WTC11 (cell line): ENCODE data around the gene LCTL. TPM values are rescaled to one million over a fixed set of nuclear protein-coding genes. Genes with fewer than 3 reads are reported as not detected.

ENCODE experiments used
- ATAC-seq: fragments of 200-7000 bp; cut with Tn5 transposase; 2 replicates; pipeline ENCODE4 v1.10.0; 2021; ENCODE audit warnings: mild to moderate bottlenecking, moderate library complexity
- CTCF ChIA-PET: fragments of 300-600 bp; sonication (Branson Sonifier 250); formaldehyde crosslinking; loops from one replicate; lab custom pipeline; 2021; ENCODE audit warnings: antibody characterized with exemption; lab: Charles Lee
- POLR2A ChIA-PET: fragments of 350-600 bp; sonication (Branson Sonifier 250); formaldehyde crosslinking; loops from one replicate; lab custom pipeline; 2021; ENCODE audit warnings: antibody characterized with exemption; lab: Charles Lee
- DNase-seq: peaks from one replicate; pipeline ENCODE4 v3.0.0; 2021; ENCODE audit warnings: low spot score
- H3K27ac Mint-ChIP-seq: 2 replicates; pipeline ENCODE4 v1.8.0; 2021; ENCODE audit warnings: mixed read lengths
- H3K27me3 Mint-ChIP-seq: 2 replicates; pipeline ENCODE4 v1.8.0; 2021; ENCODE audit warnings: low read depth, mild to moderate bottlenecking, moderate library complexity, mixed read lengths
- H3K36me3 Mint-ChIP-seq: 2 replicates; pipeline ENCODE4 v1.8.0; 2021; ENCODE audit warnings: mixed read lengths
- H3K4me1 Mint-ChIP-seq: 2 replicates; pipeline ENCODE4 v1.8.0; 2022; ENCODE audit warnings: mixed read lengths
- H3K4me3 Mint-ChIP-seq: 2 replicates; pipeline ENCODE4 v1.8.0; 2021; ENCODE audit warnings: mild to moderate bottlenecking, moderate library complexity, mixed read lengths
- H3K9me3 Mint-ChIP-seq: 2 replicates; pipeline ENCODE4 v1.8.0; 2021; ENCODE audit warnings: mixed read lengths
- ATF1 ChIP-seq: sonication (generic); formaldehyde crosslinking; IDR thresholded peaks from 2 replicates; pipeline ENCODE4 v1.8.1; 2023; ENCODE audit warnings: mild to moderate bottlenecking, moderate library complexity, missing genetic modification reagents
- FOXK1 ChIP-seq: sonication (generic); formaldehyde crosslinking; IDR thresholded peaks from 2 replicates; pipeline ENCODE4 v1.8.0; 2022; ENCODE audit warnings: mild to moderate bottlenecking, moderate library complexity, missing genetic modification reagents
- FOXP1 ChIP-seq: sonication (generic); formaldehyde crosslinking; IDR thresholded peaks from 2 replicates; pipeline ENCODE4 v1.8.0; 2022; ENCODE audit warnings: missing genetic modification reagents, mild to moderate bottlenecking, moderate library complexity, borderline replicate concordance
- MXD4 ChIP-seq: fragments of 250-450 bp; sonication (Bioruptor Pico); IDR thresholded peaks from 2 replicates; pipeline ENCODE4 v1.8.0; 2021; ENCODE audit warnings: mild to moderate bottlenecking, moderate library complexity, borderline replicate concordance
- TEAD4 ChIP-seq: sonication (generic); formaldehyde crosslinking; IDR thresholded peaks from 2 replicates; pipeline ENCODE4 v1.8.0; 2022; ENCODE audit warnings: mild to moderate bottlenecking, missing genetic modification reagents
- TP53 ChIP-seq: sonication (generic); formaldehyde crosslinking; IDR thresholded peaks from 2 replicates; pipeline ENCODE4 v1.8.1; 2023; ENCODE audit warnings: mild to moderate bottlenecking, missing genetic modification reagents
- ZBTB21 ChIP-seq: sonication (generic); formaldehyde crosslinking; IDR thresholded peaks from 2 replicates; pipeline ENCODE4 v1.8.1; 2023; ENCODE audit warnings: mild to moderate bottlenecking, missing genetic modification reagents, borderline replicate concordance
- ZNF138 ChIP-seq: sonication (generic); formaldehyde crosslinking; conservative IDR thresholded peaks from 2 replicates; pipeline ENCODE4 v1.8.1; 2022; ENCODE audit warnings: mild to moderate bottlenecking, moderate library complexity, missing genetic modification reagents
- ZNF263 ChIP-seq: sonication (generic); formaldehyde crosslinking; IDR thresholded peaks from 2 replicates; pipeline ENCODE4 v1.8.1; 2022; ENCODE audit warnings: low read depth, mild to moderate bottlenecking, moderate library complexity, missing genetic modification reagents
- ZNF423 ChIP-seq: fragments of 250-450 bp; sonication (Bioruptor Pico); IDR thresholded peaks from 2 replicates; pipeline ENCODE4 v2.1.2; 2022; ENCODE audit warnings: mild to moderate bottlenecking, moderate library complexity
- total RNA-seq: library from RNA; stranded (reverse); gene quantifications from 3 replicates; pipeline ENCODE4 v1.2.3, GENCODE V29; 2021
- TF ChIP-seq, protein P1 (sequence below): sonication (generic); formaldehyde crosslinking; IDR thresholded peaks from 2 replicates; pipeline ENCODE4 v1.8.0; 2022; ENCODE audit warnings: missing genetic modification reagents
- TF ChIP-seq, protein P2 (sequence below): sonication (generic); formaldehyde crosslinking; IDR thresholded peaks from 2 replicates; pipeline ENCODE4 v1.8.1; 2023; ENCODE audit warnings: mild to moderate bottlenecking, missing genetic modification reagents, moderate library complexity
- TF ChIP-seq, protein P3 (sequence below): fragments of 250-450 bp; sonication (Bioruptor Pico); IDR thresholded peaks from 2 replicates; pipeline ENCODE4 v1.9.0; 2021; ENCODE audit warnings: mild to moderate bottlenecking
- TF ChIP-seq, protein P4 (sequence below): sonication (generic); formaldehyde crosslinking; IDR thresholded peaks from 2 replicates; pipeline ENCODE4 v1.8.0; 2023; ENCODE audit warnings: missing genetic modification reagents, mild to moderate bottlenecking, borderline replicate concordance

The LCTL gene
- total RNA-seq, 1 experiment from 2014 or later: 2.2 TPM

DNA sequence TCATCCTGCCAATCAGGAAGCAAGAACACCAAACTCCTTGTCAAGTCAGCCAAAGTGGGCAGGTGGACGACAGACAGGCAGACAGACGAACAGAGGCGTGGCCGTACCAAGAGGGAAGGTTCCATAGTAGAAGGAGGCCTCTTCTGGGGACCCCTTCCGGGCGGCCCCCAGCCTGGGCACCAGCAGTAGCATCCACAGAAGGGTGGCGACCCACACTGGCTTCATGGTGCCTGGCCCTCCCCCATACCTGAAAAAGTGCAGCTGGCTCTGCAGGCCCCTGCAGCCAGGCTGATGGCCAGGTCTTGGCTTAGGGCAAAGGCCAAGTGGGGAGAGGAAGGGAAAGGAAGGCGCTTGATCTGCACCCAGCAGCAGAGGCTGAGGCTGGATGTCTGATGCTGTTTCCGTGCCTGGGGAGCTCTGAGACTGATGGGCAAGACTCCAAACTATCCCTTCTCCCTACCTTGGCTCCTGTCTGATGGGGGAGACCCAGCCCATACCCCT is 607 bp downstream of the LCTL start (continued):
- TF ChIP-seq, protein P1, sequence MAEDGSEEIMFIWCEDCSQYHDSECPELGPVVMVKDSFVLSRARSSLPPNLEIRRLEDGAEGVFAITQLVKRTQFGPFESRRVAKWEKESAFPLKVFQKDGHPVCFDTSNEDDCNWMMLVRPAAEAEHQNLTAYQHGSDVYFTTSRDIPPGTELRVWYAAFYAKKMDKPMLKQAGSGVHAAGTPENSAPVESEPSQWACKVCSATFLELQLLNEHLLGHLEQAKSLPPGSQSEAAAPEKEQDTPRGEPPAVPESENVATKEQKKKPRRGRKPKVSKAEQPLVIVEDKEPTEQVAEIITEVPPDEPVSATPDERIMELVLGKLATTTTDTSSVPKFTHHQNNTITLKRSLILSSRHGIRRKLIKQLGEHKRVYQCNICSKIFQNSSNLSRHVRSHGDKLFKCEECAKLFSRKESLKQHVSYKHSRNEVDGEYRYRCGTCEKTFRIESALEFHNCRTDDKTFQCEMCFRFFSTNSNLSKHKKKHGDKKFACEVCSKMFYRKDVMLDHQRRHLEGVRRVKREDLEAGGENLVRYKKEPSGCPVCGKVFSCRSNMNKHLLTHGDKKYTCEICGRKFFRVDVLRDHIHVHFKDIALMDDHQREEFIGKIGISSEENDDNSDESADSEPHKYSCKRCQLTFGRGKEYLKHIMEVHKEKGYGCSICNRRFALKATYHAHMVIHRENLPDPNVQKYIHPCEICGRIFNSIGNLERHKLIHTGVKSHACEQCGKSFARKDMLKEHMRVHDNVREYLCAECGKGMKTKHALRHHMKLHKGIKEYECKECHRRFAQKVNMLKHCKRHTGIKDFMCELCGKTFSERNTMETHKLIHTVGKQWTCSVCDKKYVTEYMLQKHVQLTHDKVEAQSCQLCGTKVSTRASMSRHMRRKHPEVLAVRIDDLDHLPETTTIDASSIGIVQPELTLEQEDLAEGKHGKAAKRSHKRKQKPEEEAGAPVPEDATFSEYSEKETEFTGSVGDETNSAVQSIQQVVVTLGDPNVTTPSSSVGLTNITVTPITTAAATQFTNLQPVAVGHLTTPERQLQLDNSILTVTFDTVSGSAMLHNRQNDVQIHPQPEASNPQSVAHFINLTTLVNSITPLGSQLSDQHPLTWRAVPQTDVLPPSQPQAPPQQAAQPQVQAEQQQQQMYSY (CRISPR knock-in tag): no peak
- TF ChIP-seq FOXP1 (CRISPR knock-in tag): no peak
- TF ChIP-seq, protein P2, sequence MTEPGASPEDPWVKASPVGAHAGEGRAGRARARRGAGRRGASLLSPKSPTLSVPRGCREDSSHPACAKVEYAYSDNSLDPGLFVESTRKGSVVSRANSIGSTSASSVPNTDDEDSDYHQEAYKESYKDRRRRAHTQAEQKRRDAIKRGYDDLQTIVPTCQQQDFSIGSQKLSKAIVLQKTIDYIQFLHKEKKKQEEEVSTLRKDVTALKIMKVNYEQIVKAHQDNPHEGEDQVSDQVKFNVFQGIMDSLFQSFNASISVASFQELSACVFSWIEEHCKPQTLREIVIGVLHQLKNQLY (CRISPR knock-in tag): no peak
- no peak for TF ChIP-seq ZBTB21 (CRISPR knock-in tag)
- TF ChIP-seq, protein P3, sequence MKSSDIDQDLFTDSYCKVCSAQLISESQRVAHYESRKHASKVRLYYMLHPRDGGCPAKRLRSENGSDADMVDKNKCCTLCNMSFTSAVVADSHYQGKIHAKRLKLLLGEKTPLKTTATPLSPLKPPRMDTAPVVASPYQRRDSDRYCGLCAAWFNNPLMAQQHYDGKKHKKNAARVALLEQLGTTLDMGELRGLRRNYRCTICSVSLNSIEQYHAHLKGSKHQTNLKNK (CRISPR knock-in tag): no peak
- no peak for TF ChIP-seq FOXK1 (CRISPR knock-in tag)
- TF ChIP-seq, protein P4, sequence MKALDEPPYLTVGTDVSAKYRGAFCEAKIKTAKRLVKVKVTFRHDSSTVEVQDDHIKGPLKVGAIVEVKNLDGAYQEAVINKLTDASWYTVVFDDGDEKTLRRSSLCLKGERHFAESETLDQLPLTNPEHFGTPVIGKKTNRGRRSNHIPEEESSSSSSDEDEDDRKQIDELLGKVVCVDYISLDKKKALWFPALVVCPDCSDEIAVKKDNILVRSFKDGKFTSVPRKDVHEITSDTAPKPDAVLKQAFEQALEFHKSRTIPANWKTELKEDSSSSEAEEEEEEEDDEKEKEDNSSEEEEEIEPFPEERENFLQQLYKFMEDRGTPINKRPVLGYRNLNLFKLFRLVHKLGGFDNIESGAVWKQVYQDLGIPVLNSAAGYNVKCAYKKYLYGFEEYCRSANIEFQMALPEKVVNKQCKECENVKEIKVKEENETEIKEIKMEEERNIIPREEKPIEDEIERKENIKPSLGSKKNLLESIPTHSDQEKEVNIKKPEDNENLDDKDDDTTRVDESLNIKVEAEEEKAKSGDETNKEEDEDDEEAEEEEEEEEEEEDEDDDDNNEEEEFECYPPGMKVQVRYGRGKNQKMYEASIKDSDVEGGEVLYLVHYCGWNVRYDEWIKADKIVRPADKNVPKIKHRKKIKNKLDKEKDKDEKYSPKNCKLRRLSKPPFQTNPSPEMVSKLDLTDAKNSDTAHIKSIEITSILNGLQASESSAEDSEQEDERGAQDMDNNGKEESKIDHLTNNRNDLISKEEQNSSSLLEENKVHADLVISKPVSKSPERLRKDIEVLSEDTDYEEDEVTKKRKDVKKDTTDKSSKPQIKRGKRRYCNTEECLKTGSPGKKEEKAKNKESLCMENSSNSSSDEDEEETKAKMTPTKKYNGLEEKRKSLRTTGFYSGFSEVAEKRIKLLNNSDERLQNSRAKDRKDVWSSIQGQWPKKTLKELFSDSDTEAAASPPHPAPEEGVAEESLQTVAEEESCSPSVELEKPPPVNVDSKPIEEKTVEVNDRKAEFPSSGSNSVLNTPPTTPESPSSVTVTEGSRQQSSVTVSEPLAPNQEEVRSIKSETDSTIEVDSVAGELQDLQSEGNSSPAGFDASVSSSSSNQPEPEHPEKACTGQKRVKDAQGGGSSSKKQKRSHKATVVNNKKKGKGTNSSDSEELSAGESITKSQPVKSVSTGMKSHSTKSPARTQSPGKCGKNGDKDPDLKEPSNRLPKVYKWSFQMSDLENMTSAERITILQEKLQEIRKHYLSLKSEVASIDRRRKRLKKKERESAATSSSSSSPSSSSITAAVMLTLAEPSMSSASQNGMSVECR (CRISPR knock-in tag): no peak
- TF ChIP-seq ZNF423 (CRISPR knock-in tag): no peak
- TF ChIP-seq ATF1 (CRISPR knock-in tag): no peak
- TF ChIP-seq, all 79 proteins: peak for 0

DNA sequence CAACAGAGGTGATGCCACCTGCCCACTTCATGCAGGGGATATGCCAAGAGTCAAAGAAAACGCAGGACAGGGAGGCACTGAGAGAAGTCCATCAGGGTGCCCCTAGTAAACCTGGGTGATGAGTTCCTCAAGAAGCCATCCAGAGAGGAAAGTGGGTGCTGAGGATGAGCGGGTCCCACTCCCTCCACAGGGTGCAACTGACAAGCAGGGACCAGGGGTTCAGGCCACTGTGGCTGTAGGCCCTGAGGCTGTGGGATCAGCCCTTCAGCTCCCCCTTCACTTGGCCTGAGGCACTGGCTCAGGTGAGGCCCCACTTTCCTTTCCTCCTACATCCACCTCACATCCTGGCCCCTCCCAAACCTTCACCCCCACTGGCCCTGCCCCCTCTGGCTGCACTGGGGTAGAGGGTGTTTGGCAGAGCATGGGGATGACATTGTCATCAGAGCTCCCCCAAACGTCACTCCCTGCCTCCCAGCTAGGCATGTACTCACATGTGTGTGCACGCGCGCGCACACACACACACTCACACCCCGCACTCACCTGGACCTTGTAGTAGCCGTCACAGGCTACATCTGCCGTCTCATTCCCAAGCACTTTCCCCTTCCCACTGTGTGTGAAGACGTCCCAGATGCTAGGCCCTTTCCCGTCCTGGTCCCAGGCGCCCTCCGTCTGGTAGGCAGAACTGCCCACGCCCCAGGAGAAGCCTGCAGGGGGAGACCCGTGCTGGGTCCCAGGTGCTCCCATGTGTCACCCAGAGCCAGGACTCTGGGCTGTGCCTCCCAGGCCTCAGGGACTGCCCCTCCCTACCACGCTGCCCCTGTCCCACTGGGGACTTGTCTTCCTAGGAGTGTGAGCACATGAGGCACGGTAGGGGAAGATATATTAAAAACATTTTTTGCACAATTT is 1.4 kb downstream of the LCTL start:
- TF ChIP-seq ZNF138 (CRISPR knock-in tag) (0 out of 2 replicates have a peak, but pooled peaks have one; percentile 24), ZNF263 (CRISPR knock-in tag) (no peak), TEAD4 (CRISPR knock-in tag) (no peak), MXD4 (CRISPR knock-in tag) (no peak), TP53 (0 out of 2 replicates have a peak, but pooled peaks have one; percentile 55)
- ChIA-PET POLR2A (no interaction called here), CTCF (interaction anchor here (0.6 to 1.5 kb wide), 4 partner anchors 11 to 288 kb away, joined by 3 to 7 read pairs (median 3); no protein-coding TSS in a partner anchor)
- Mint-ChIP-seq H3K9me3 (no peaks in the 10 kb centered on the region), H3K4me3 (no peak overlapping the region; the same call in 1 of the 2 replicates), H3K27ac (peak overlapping the region; percentile 21), H3K4me1 (peaks cover 30% of the 10 kb centered on the region), H3K27me3 (no peaks in the 10 kb centered on the region), H3K36me3 (no peaks in the 10 kb centered on the region)
- ATAC-seq (peak; percentile 30), DNase-seq (peak; percentile 29)
